SKM-1 (cell line): ENCODE measurements around the gene TRAF5.

ENCODE experiments used
- DNase-seq: peaks from one replicate; lab custom pipeline; 2025; ENCODE audit not compliant: unreplicated experiment; lab: John Stamatoyannopoulos, UW

Gene TRAF5

DNA sequence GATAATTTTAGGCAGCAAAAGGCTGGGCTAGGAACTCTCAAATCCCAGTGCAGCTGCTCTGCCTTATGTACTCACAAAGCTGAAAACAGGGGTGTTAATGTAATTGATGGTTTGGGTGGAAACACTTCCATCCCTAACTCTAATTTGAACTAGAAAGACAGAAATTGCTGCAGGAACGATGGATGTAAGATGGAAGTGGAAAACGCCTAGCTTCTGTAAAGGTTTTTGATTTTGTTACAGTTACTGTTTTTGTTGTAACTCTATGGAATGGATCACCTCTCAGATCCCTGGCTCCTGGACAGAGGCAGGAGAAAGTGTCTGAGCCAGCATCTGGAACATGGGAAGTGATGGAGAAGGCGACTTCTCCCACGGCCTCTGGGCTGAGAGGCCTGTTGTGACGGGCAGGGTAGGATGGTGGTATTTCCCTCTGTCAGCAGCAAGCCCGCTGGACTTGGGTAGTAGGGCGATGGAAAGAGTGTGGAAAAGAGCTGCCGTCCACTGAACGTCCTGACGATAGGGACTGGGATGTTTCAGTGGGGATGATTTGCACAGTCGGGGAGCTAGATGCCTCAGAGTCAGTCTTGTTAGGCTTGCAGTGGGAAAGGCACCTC is 1.6 kb downstream of the TRAF5 start:
- no peak for DNase-seq

DNA sequence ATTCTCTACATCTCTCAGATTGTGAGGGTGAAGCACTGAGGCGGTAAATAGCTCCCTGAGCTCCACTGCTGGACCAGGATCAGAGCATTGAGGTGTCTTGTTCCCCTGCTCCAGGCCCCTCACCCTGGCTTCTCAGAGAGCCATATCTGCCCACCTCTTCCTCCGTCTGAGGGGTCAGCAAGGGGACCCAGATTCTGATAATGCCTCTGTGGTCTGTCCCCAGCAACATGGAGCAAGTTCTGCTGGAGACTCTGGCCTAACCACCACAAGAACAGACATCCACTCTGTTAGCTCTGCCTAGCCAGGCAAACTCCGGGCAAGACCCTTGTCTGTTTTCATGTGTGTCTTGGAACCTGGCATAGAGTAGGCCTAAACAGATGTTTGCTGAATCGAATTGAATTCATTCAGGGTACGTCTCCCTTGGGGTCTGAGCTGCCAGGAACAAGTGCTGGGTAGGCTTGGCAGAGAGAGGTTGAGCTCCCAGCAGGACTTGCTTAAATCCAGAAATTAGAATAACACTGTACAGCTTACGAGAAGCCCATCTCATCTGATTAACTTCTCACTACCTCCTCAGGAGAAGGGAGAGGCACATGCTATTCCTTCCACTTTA is 2.3 kb downstream of the TRAF5 start:
- no peak for DNase-seq

DNA sequence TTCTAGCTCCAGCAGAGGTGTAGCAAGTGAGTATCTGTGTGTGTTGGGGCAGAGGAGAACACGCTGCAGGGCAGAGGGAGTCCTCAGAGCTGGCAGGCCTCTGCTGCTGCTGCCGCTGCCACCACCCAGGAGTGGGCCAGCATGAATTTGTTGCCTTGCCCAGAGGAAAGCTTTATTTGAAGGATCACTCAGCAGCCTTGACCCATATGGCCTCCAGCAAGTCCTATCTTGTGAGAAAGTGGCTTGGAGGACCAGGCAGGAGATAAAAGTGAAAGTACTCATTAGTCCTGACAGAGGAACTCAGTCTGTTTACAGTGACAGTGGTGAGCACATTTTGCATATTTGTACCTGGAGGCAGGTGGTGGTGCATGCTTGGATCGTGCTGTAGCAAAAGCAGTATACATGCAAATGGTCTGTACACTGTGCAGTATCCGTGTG is 3.1 kb downstream of the TRAF5 start:
- DNase-seq, result no peak

DNA sequence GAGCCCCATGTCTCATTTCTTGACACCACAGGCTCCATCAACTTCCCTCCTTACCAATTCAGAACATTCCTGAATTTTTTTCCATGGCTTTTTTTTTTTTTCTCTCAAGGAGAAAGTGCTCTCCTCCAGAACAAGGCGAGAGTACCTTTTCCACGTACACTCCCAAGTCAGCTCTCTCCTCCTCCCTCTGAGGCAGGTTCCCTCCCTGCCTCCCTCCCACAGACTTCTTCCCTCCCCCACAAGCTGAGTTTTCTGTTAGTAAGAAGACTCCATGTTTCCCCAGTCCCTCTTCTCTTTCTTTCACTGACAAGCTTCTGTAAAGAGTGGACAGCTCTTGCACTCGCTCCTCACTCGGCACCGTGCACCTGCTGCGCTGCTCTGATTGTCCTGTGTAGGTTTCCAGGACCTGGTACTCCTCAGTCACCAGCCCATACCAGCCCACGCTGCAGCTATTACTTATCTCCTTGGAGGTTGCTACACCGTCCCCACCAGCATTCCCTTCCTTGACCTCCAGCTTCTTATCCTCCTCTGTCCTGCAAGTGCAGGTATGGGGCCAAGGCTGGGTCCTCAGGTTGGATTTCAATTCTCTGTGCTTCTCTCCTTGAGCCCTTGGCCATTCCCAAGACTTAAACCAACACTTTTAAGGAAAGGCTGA is 3.8 kb downstream of the TRAF5 start:
- DNase-seq, result no peak

DNA sequence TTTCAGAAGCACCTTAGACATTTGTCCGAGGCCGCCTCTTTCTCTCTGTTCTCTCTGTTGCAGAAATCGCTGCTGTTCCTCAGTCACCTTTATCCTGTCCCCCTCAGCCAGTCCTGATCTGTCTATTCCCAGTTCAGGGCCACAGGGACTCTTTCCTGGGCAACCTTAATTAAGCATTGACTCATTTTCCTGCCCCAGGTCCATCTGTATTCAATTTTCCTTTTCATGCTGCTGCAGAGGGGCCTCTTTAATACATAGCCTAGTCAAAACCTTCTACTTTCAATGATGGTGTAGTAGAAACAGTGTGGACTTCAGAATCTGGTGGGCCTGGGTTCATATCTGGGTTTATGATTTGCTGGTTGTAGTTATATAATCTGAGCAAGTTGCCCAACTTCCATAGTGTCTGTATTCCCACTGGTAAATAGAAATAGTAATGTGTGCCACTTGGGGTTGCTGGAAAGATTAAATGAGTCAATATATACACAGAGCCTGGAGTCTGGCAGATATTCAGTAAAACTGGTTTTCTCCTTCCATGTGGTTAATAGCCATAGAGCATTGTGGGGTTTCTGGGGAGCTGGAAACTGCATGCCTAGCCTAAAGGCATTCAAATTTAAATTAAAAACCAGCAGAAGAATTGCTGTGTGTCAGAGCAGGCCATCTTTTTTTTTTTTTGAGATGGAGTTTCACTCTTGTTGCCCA is 4.5 kb downstream of the TRAF5 start:
- DNase-seq, result no peak

DNA sequence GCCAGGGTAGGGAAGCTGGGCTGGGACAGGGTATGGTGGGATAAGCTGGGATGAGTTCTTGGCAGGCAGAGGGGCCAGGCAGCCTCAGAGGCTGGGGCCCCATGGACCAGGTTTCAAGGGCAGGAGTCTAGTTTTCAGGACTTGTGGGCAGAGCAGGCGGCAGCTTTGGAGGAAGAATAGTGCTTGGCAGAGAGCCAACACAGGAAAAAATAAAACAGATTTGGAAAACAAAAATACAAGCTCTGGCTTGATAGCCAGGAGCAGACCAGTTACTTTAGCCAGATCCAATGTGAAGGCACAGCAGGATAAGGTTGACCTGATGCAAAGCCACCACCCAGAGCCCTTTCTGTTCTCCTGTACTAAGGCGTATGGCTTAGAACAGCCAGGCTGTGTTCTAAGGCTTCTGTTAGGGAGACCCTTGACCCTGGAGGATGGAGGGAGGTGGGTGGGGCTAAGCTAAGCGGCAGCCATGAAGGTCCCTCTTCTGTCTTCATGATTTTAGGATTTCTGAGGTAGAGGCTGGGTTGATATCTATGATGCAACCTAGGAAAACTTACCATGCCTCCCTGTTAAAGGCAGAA is 5.5 kb downstream of the TRAF5 start:
- DNase-seq, result no peak

DNA sequence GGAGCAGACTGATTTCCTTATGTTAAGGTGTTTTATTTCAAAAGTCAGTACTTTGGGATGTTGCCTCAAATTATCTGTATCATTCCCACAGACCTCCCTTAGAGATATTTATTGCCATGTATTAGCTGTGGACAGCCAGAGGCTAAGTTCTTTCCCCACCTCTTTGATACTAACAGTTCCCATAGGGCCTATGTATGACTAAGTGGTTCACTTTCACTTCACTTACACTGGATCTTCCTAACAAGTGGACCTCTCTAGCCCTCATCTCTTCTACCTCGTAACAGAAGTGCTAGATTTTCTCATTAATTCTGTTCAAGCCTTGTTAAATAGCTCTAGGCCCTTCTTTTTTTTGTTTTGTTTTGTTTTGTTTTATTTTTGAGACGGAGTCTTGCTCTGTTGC is 6.2 kb downstream of the TRAF5 start:
- DNase-seq, result no peak

DNA sequence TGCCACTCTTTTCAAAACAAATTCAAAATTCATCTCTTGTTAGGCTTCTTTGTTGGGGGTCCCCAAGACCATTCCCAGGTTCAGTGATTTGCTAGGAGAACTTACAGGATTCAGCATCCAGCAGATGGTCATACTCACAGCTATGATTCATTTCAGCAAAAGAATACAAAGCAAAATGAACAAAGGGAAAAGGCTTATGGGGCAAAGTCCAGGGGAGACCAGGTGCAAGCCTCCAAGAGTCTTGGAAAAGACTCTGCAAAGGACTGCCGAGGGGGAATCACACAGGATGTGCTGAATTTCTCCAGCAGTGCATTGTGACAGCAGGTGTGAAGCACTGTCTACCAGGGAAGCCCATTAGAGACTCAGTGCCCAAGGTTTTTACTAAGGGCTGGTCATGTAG is 7.3 kb downstream of the TRAF5 start:
- DNase-seq, result no peak

DNA sequence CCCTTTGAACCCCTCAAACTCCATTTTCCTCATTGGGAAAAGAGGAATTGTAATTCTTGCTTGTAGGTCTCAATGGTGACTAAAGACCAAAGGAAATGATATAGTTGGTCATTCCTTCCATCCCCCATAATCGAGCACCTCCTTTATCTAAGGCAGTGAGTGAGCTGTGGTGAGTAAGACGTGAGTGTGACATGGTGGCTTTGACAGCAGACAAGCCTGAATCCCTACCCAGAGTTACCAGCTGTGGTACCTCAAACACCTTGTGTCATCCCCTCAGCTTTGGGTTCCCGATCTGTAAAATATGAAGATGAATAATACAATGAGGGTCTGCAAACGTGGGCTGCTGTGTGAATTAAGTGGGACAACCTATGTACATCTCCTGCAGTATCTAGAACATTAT is 8.4 kb downstream of the TRAF5 start:
- no peak for DNase-seq

DNA sequence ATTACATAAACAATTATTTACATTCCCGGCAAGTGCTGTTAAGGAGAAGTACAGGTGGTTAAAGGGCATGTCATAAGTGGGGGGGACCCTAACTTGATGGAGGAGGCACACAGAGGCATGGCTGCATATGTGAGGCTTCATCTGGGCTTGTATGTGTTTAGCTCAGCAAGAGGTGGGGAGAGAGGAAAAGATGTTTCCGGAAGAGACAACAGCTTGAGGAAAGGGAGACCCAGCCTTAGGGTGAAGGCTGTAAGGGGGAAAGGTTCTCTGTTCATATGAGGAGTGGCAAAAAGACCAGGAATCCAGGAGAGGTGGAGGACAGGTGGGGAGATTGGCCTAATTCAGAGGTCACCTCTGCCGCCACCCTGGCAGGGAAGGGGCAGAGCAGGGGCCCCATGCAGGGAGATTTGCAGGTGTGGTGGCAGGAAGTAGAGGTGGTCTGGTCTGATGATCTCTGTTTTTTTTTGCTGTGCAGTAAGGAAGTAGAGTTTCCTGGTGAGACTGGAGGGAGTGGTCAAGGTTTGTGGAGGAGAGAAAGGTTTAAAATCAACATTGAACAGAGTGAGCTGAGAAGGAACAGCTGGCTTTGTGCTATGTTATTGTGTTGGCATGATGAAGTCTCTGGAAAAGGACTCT is 9.0 kb downstream of the TRAF5 start:
- DNase-seq, result no peak

DNA sequence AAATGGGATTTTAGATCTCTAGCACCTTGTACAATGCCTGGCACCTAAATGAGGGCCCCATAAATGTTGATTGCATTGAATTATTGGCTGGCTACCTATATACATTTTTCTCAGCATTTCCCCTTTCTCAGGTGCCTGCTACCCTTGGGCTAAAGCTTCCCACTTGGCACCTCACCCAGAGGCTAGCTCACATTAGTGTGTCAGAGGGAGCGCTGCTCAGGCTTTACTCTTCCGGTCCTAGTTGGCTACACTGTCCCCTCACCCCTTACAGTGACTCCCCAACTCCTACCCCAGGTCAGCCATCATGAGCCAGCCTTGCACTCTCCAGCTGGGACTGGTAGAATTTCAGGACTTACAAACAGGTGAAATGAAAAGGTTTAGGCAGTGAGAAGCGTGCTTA is 9.5 kb downstream of the TRAF5 start:
- no peak for DNase-seq

DNA sequence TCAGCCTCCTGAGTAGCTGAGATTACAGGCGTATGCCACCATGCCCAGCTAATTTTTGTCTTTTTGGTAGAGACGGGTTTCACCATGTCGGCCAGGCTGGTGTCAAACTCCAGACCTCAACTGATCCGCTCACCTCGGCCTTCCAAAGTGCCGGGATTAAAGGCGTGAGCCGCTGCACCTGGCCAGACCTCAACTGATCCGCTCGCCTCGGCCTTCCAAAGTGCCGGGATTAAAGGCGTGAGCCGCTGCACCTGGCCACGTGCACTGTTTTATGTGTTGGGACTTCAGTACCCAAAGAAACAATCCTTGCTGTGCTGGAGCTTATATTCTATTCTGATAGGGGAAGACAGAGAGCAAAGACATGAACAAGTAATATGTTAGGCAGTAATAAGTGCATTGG is 10.1 kb downstream of the TRAF5 start:
- DNase-seq, result no peak

DNA sequence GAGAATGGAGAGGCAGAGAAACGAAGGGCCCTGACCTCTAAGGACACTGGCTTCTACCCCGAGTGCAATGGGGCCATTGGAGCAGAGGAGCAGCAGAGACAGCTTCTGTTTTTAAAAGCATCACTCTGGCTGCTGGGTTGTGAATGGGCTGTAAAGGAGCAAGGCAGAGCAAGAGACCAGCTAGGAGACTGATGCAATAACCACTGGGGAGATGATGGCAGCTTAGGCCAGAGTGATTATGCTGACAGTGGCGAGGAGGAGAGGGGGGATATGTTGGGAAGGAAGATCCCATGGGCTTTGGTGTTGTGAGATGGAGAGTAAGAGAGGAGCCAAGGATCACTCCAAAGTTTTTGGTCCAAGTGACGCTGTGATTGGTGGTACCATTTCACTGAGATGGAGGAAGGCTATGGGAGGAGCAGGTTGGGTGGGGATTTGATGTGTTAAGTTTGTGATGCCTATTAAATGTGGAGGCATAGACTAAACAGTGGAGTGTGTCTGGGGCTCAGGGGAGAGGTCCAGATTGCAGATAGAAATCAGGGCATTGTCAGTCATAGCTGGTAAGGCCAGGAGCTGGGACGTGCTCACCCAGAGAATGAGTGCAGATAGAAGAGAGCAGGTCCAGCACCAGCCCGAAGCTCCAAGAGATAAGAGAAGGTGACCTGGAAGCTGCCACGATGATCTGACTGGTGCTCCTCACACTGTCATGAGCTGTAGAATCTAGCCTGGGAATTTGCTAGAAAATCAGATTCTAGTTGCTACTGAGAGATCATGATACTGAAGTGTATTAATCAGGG is 11.0 kb downstream of the TRAF5 start:
- no peak for DNase-seq

DNA sequence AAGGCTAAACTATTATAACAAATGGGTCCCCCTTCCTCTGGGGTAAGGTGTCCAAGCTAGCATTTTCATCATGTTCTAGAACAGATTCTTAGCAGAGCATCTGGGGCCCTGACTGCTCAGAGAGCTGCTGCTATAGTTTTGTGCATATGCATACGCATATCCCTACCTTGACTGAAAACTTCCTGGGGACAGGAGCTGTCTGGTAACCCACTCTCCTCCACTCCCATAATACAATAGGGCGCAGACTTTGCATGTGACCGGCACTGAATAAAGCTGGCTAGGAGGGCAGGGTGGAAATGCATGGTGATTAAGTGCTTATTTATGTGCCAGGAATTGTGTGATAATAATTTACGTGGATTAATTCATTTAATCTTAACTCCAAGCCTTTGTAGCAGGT is 11.6 kb downstream of the TRAF5 start:
- no peak for DNase-seq

DNA sequence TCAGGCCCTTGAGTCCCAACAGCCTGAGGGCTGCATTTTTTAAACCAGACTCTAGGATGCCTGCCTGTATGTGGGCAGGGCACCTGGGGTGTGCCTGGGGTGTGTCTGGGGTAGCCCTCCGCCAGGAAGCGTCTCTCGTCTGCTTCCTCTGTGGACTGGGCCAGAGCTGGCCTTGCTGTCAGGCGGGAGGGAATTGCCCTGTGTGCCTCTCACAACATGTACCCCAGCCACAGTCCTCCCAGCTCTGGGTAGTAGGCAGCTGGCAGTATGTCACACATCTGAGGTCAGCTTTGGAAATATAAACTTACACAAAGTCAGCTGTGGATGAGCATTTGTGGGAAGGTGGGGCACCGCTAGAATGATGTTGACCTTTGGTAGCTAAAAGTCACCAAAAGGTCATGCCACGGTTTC is 13.0 kb downstream of the TRAF5 start:
- no peak for DNase-seq

DNA sequence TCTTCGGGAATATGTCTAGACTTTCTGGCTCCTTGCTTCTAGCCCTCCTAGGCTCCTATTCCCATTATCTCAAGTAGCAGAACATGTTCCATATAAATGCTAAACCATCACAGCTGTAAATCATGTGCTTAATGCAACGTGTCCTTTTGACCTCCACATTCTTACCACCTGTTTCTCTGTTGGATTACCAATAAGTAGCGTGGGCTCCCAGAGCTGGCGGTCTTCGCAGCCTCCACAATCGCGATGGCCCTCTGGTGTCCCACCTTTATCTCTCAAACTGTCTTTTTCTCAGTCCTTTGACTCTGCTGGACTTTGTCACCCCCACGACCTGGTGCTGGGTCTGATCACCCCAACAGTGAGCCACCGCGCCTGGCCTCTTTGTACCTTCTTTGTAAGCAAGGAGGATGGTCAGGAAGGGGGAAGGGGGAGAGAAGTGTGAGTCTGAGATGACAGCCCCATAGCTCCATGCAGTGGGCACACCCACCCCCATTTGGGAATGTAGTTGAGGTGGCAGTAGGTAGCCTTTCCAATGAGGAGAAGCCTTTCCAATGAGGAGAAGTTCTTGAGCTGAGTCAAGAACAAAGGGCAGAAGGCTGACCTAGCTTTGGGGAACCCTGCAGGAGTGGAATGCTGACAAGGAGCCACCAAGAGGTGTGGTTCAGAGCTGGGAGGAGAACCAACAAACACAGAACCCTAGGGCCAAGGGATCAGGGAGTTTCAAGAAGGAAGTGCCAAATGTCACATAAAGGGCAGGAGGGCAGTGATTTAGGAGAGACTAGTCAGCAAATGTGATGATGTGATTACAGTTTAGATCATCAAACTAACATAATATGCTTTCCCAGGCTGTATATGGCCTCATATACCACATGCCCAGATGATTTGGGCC is 14.2 kb downstream of the TRAF5 start:
- no peak for DNase-seq

DNA sequence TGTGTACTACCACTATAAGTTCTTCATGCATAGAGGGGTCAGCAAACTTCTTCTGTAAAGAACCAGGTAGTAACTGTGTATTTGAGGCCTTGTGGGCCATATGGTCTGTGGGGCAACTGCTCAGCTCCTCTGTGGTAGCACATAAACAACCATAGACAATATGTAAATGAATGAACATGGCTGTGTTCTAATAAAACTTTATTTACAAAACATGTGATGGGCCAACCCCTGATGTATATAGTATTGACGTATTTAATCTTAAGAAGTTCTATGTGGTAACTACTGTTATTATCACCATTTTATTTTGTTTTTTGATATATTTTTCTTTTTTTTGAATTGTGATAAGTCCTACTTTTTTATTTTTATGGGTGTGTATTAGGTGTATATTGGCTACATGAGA is 15.4 kb downstream of the TRAF5 start:
- no peak for DNase-seq

DNA sequence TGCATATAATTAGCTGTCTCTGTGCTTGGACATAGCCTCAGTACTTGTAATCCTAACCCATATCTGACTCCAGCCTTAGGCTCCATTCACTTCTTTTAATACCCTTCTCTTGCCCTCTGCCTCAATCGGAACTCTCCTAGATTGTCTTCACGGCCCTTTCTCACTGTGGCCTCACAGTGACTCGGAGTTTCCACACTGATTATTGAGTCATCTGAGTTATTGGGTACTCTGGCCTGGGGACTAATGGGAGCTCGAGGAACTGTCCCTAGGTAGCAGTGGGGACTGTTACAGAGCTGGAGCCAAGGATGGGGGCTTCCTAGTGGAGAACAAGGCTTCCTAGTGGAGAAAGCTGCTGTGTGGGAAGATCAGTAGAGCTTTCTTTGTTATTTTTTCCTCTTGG is 17.0 kb downstream of the TRAF5 start:
- DNase-seq, result no peak

DNA sequence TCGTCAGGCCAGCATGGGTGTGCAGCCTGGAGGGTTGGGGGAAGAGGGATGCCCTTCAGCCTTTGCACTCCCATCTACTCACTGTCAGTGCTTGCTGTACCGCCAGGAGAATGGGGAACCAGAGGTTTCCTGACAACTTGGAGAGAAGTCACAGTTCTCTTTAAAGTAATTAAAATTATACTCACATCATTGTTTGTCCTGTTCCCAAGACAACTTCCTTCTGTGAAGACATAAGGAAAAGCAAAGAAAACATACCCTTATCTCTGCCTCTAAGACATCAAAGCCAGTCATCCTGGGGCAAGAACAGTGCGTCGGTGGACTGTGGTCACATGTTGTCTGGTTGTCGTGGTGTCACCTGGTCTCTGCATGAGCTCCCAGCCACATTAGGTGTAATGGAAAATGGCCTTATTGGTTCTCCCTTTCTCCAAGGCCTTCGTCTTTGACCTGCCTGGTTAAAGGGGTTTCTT is 17.6 kb downstream of the TRAF5 start:
- no peak for DNase-seq
